Stimulated activated CD8-positive, alpha-beta memory T cell treated with anti-CD3 and anti-CD28 coated beads, Interleukin-7, amount 100 ng/mL, for 4 hours (primary cell): ENCODE measurements around the gene AKAP6.

Experiments
- DNase-seq, 2 donors: peaks; one replicate each; pipeline ENCODE4 v3.0.0-alpha.2; 2020; ENCODE audit warnings: low read depth in 2 of 2

AKAP6 gene

DNA sequence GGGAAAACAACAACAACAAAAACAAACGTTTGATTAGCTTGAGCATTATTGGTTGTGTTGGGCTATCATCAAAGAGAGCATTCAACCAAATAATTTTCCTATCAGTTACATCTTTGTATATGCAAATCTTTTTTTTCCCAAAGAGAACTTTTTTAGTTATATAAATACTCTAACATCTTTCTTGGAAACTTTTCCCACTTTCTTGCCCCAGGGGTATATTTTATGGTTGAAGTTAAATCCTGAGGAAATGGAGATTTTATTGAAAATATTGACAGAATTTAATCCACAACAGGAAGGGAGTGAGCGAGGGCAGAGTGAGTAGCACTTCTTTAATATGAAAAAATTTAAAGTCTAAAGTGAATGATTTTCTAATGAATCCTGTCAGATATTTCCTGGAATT is 488.7 kb downstream of the AKAP6 start:
- DNase-seq, result no peak

DNA sequence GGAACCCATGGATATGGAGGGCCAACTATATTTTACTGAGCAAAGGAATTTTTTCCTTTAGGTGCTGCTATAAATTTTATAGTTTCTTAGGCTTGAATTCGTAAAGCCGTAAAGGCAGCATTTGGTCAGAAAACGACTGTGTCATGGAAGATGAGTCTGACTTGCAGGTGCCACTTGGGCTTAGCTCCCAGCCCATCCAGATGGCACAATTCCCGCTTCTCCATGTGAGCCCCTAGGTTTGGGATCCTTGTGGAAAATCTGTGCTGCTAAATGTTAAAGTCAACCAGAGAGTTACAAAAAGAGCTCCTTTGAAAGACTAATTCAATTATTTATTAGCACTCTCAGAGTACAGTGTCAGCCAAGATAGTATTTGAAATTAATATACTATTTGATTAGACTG is 489.5 kb downstream of the AKAP6 start:
- no peak for DNase-seq

DNA sequence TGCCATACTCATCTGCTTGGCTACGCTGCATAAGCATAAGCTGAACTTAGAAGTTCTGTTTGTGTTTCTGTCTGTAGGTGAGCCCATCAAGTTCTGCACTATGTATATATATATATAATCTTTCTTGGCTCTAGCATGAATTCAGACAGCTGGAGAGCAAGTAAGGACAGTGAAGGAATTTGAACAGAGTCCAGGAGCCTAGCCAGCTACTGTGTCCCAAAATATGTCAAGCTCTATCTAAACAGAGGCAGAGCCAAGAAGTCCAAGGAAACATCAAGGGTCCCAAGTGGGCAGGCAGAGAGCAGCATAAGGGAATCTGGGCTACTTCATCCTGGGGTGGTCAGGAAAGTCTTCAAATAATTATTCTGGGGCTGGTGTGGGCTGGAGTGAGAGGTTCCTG is 491.1 kb downstream of the AKAP6 start:
- DNase-seq, result no peak

DNA sequence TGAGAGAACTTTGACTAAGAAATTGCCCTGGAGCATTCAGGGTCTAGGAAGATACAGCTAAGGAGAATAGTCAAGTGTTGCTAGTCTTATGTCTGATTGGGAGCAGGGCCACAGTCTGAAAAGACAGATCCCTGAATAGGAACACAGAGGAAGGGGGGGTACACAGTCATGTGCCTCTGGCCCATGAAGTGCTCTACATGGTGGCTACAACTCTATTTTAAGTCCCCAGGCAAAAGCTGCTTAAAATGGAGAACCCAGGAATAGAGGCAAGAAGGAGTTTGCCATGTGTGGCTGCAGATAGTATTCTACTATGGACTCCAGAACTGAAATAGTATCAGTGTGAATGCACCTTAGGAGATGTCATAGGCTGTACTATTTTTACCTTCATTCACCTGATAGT is 491.6 kb downstream of the AKAP6 start:
- DNase-seq, result no peak

DNA sequence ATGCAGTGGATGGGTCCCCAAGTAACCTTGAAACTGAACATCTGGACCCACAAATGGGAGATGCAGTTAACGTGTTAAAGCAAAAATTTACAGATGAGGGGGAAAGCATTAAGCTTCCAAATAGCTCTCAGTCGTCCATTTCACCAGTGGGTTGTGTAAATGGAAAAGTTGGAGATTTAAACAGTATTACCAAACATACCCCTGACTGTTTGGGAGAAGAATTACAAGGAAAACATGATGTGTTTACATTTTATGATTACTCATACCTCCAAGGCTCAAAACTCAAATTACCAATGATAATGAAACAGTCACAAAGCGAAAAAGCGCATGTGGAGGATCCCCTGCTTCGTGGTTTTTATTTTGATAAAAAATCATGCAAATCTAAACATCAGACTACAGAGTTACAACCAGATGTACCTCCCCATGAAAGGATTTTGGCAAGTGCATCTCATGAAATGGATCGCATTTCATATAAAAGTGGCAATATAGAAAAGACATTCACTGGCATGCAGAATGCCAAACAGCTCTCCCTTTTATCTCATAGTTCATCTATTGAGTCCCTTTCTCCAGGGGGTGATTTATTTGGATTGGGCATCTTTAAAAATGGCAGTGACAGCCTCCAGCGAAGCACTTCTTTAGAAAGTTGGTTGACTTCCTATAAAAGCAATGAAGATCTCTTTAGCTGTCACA is 493.0 kb downstream of the AKAP6 start:
- no peak for DNase-seq

DNA sequence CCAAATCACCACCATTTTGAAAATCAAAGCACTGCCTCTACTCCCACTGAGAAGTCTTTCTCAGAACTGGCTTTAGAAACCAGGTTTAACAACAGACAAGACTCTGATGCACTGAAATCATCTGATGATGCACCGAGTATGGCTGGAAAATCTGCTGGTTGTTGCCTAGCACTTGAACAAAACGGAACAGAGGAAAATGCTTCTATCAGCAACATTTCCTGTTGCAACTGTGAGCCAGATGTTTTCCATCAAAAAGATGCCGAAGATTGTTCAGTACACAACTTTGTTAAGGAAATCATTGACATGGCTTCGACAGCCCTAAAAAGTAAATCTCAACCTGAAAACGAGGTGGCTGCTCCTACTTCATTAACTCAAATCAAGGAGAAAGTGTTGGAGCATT is 494.6 kb downstream of the AKAP6 start:
- no peak for DNase-seq

DNA sequence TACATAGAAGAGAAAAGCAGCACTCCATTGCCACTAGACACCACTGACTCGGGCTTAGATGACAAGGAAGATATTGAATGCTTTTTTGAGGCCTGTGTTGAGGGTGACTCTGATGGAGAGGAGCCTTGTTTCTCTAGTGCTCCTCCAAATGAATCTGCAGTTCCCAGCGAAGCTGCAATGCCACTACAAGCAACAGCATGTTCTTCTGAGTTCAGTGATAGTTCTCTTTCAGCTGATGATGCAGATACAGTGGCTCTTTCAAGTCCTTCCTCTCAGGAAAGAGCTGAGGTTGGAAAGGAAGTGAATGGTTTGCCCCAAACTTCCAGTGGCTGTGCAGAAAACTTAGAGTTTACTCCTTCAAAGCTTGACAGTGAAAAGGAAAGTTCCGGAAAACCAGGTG is 495.1 kb downstream of the AKAP6 start:
- no peak for DNase-seq

DNA sequence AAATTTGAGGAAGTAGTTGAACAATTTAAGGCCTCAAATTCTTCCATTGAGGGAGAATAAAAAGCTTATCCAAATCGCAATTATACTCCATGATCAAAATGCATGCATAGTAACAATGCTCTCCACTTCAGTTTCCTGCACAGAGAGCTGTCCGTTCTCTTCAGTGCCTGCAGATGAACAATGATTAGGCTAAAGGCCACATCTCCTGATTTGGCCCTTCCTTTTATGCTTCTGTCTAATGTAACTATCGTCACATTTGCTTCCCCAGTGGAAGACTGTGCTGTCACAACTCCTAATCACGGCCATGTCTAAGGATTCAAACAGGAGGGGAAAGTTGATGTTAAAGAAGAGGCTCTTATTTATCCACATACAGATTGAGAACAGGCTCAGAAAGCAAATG is 496.0 kb downstream of the AKAP6 start:
- no peak for DNase-seq

DNA sequence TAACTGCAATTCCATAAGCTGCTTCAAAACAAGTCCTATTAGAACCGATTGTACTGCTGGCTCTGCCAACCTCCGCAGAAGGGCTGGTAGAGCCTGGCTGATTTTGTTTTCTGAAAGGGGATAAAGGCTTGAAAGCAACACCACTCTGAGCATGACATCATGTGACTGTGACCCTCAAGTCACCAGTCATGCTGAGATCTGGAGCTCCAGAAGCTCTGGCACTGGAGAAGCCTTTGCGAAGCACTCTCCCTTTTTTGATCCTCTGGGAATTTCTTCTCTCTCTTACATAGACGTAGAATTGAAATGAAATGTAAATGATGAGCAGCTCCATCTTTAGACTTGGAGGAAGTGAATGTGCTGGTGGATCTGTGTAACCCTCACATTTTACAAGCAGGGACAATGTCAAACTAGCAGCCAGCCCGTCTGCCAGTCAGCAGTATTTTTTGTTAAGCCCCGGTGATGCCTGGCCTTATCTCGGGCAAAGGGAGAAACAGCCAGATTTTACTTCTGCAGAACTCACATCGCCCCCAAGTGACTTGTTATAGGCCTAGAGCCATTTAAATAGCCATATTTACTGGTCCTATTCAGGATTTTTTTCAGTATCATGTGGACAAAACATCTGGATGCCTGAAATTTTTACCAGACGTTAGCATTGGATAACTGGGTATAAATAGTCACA is 497.4 kb downstream of the AKAP6 start:
- DNase-seq, result no peak

DNA sequence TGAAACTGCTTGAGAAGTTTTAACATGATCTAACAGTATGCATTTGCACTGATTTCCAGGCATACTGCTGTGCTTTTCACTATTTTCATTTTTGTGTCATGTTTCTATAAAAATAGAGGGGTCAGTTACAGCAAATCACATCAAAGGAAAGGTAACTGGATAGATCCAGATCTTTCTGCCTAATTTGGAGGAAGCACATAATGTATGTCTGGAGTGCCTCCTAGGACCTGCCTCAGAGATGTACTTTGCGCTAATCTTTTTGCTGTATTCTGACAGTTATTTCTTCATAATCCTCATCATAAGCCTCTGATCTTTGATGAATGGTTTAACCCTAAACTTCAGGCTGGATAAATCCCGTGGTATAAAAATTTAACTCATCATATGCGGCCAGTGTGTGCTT is 498.4 kb downstream of the AKAP6 start:
- DNase-seq, result no peak

DNA sequence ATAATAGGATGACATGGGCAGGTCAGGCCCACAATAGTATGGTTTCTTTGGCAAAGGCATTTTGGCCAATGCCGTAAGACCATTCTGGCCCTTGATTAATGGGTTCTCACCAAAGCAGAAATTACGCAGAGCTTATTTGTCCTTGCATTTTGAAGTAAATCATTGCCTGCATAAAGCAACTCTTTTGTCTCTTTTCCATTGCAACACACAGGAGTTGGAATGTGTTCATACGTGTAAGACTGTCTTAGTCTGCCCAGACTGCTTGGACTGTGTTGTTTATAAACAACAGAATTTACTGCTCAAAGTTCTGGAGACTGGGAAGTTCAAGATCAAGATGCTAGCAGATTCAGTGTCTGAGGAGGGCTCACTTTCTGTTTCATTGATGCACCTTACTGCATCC is 506.8 kb downstream of the AKAP6 start:
- DNase-seq, result no peak

DNA sequence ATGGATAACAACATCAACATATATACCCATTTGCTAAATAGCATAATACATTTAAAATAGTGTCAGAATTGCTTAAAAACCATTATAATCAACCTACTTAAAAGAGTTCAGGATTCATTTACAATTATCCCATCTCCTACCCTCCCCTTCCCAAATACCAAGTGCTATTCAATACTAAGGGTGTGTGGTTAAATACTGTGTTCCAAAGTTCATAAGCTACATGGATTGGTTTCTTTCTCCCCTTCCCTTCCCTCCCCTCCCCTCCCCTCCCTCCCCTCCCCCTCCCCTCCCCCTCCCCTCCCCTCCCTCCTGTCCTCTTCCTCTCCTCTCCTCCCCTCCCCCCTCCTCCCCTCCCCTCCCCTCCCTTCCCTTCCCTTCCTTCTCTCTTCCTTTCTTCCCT is 512.6 kb downstream of the AKAP6 start:
- no peak for DNase-seq

DNA sequence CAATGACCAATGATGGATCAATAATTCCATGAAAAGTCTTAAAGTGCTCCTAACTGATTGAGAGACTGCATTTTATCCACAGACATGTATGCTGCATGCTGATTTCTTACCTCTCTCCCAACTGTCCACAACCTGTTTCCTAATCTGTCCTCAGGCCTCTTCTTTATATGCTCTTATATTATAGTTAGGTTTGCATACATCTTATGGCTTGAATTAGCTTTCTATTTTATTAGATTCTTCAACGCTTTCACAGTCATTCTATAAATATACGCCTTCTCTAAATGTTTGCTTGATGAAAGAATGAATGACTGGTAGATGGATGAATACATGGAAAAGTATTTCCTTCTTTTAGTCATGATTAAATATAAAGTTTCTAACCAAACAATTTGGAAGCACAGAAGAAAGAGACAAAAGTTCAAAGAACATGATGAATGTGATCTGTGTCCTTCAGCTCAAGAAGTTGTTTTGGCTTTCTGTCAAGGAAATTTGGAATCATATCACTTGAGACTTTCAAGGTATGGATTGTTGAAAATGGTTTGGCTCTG is 517.8 kb downstream of the AKAP6 start:
- no peak for DNase-seq

DNA sequence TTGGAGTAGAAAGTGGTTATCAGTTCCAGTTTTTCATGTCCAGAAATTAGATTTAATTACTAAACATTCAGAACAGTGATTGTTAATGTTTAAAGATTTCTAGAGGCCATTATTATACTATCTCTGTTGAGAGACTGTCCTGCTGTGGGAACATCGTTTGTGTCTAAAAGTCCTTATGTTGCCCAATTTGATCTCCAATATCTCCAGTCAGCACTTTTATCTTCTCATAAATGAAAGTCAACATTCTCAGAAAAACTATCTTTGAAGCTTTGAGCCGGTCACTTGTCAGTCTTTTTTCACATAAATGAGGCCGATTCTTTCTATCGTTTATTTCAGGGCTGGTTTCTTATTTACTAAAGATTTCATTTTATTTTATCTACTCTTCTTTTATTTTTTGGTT is 518.8 kb downstream of the AKAP6 start:
- DNase-seq, result no peak

DNA sequence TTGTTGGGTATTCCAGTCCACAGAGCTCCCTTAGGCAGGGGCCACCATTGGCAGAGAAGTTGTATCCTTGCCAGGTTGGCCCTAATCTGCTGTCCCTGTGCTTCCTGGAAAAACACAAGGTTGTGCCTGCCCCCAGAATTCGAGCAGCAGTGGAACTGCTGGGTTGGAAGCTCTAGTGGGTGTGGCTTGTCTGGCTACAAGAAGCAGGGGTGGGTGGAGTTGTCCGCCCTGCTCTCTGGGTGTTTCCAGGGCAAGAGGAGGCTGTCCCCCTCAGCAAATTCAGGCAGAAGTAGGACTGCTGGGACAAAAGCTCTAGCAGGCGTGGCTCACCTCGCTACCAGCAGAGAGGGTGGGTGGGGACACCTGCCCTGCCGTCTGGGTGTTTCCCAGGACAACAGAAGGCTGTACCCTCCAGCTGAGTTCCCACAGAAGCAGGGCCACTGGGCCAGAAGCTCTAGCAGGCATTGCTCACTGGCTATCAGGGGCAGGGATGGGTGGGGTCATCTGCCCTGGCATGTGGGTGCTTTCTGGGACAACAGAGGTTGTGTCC is 536.8 kb downstream of the AKAP6 start:
- no peak for DNase-seq

DNA sequence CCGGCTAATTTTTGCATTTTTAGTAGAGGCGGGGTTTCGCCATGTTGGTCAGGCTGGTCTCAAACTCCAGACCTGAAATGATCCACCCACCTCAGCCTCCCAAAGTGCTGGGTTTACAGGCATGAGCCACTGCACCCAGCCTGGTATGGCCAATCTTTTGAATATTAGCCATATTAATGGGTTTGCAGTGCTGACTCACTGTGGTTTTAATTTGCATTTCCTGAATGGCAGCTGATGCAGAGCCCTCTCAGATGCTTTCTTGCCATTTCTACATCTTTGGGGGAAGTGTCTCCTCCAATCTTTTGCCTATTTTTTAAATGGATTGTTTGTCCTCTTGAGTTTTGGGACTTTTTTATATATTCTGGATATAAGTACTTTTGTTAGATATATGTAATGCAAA is 554.1 kb downstream of the AKAP6 start:
- DNase-seq, result no peak
